Measurements from ENCODE around the gene UBN2. TPM values are rescaled to one million over a fixed set of nuclear protein-coding genes. Genes with fewer than 3 reads are reported as not detected.

UBN2 gene
- total RNA-seq, 1 donor from 2014 or later = 34.4 TPM

- H3K4me3 Mint-ChIP-seq = peak overlapping the region; percentile 100
- H3K27me3 Mint-ChIP-seq (ENCODE audit: low read depth) = no peaks in the 10 kb centered on the region
- H3K27ac Mint-ChIP-seq = peak overlapping the region; percentile 100
- DNase-seq (ENCODE audit: low spot score in 2 of 2, unreplicated experiment in 2 of 2) = no peak
- TF ChIP-seq CTCF (IDR thresholded peaks at IDR 0.05; ENCODE audit: unreplicated experiment) = no peak
- H3K9me3 Mint-ChIP-seq = no peaks in the 10 kb centered on the region
- H3K36me3 Mint-ChIP-seq = peaks cover 3% of the 10 kb centered on the region
- H3K4me1 Mint-ChIP-seq = peaks cover 20% of the 10 kb centered on the region
Observed at GRCh38 chr7:139230023-139230422, 1.0 kb upstream of the UBN2 start.

GRCh38 chr7:139230484-139230773 is 608 bp upstream of the UBN2 start:
- peak overlapping the region; percentile 100 for H3K27ac Mint-ChIP-seq

GRCh38 chr7:139231513-139232376 is 708 bp downstream of the UBN2 start:
- TF ChIP-seq CTCF (IDR thresholded peaks at IDR 0.05; ENCODE audit: unreplicated experiment) = no peak
- Mint-ChIP-seq H3K27me3 (ENCODE audit: low read depth) (no peaks in the 10 kb centered on the region), H3K4me3 (peak overlapping the region; percentile 100), H3K9me3 (no peaks in the 10 kb centered on the region), H3K27ac (peak overlapping the region; percentile 91), H3K4me1 (peaks cover 20% of the 10 kb centered on the region), H3K36me3 (peaks cover 3% of the 10 kb centered on the region)
- peak; percentile 27 to 53 for DNase-seq (ENCODE audit: low spot score in 2 of 2, unreplicated experiment in 2 of 2)

More at GRCh38 chr7:139230484-139230773, 608 bp upstream of the UBN2 start:
- no peaks in the 10 kb centered on the region for H3K9me3 Mint-ChIP-seq
- peaks cover 20% of the 10 kb centered on the region for H3K4me1 Mint-ChIP-seq
- TF ChIP-seq CTCF (IDR thresholded peaks at IDR 0.05; ENCODE audit: unreplicated experiment) = no peak
- H3K4me3 Mint-ChIP-seq = peak overlapping the region; percentile 100
- peaks cover 3% of the 10 kb centered on the region for H3K36me3 Mint-ChIP-seq
- no peak for DNase-seq (ENCODE audit: low spot score in 2 of 2, unreplicated experiment in 2 of 2)
- no peaks in the 10 kb centered on the region for H3K27me3 Mint-ChIP-seq (ENCODE audit: low read depth)

GRCh38 chr7:139232377-139232717 is 1.3 kb downstream of the UBN2 start:
- DNase-seq (ENCODE audit: low spot score in 2 of 2, unreplicated experiment in 2 of 2) = no peak
- H3K27me3 Mint-ChIP-seq (ENCODE audit: low read depth) = no peaks in the 10 kb centered on the region

GRCh38 chr7:139232904-139233303 is 1.9 kb downstream of the UBN2 start:
- no peak for DNase-seq (ENCODE audit: low spot score in 2 of 2, unreplicated experiment in 2 of 2)
- Mint-ChIP-seq H3K4me1 (peaks cover 20% of the 10 kb centered on the region), H3K27me3 (ENCODE audit: low read depth) (no peaks in the 10 kb centered on the region), H3K4me3 (peak overlapping the region; percentile 94), H3K27ac (peak overlapping the region; percentile 91), H3K9me3 (no peaks in the 10 kb centered on the region), H3K36me3 (peaks cover 11% of the 10 kb centered on the region)
- no peak for TF ChIP-seq CTCF (IDR thresholded peaks at IDR 0.05; ENCODE audit: unreplicated experiment)

More at GRCh38 chr7:139232377-139232717, 1.3 kb downstream of the UBN2 start:
- peak overlapping the region; percentile 94 for H3K4me3 Mint-ChIP-seq
- no peaks in the 10 kb centered on the region for H3K9me3 Mint-ChIP-seq
- H3K36me3 Mint-ChIP-seq = peaks cover 6% of the 10 kb centered on the region
- no peak for TF ChIP-seq CTCF (IDR thresholded peaks at IDR 0.05; ENCODE audit: unreplicated experiment)
- H3K27ac Mint-ChIP-seq = peak overlapping the region; percentile 91
- H3K4me1 Mint-ChIP-seq = peaks cover 20% of the 10 kb centered on the region

All from mesothelial cell of epicardium (in vitro differentiated cells).